ENCODE data around the gene CCDC136. TPM values are rescaled to one million over a fixed set of nuclear protein-coding genes. Genes with fewer than 3 reads are reported as not detected.

Gene CCDC136
- total RNA-seq, 1 donor from 2014 or later: 39.1 TPM

DNA sequence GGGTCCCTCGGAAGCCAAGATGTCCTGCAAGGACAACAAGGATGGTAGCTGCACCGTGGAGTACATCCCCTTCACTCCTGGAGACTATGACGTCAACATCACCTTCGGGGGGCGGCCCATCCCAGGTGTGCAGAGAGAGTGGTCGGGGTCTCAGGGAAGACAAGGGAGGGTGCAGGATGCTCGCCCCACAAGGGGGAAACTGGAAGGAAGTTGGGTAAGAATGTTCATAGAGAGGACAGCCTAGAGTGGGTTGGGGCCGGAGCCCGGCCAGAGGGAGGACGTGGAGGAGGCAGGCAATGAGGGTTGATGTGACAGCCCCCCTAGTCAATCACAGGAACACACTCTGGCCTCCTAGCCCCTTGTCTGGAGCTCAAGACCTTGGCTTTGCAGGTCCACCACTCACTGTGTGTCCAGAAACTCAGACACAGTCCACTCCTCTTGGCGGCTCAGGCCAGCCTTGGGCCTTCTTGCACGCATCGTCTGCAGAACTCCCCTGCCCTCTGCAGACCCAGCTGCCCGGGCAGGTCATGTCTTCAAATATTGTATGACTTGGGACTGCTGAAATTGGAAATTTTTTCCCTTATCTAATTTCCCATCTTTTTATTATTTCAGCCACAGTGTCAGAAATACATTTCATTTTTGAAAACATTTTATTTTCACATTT is 55.1 kb downstream of the CCDC136 start:
- Mint-ChIP-seq H3K27ac (no peak overlapping the region), H3K4me1 (no peaks in the 10 kb centered on the region), H3K27me3 (ENCODE audit: low read depth) (no peaks in the 10 kb centered on the region), H3K36me3 (peaks cover 30% of the 10 kb centered on the region), H3K9me3 (no peaks in the 10 kb centered on the region), H3K4me3 (no peak overlapping the region)
- no peak for DNase-seq (ENCODE audit: low spot score in 2 of 2, unreplicated experiment in 2 of 2)
- TF ChIP-seq, protein P1, sequence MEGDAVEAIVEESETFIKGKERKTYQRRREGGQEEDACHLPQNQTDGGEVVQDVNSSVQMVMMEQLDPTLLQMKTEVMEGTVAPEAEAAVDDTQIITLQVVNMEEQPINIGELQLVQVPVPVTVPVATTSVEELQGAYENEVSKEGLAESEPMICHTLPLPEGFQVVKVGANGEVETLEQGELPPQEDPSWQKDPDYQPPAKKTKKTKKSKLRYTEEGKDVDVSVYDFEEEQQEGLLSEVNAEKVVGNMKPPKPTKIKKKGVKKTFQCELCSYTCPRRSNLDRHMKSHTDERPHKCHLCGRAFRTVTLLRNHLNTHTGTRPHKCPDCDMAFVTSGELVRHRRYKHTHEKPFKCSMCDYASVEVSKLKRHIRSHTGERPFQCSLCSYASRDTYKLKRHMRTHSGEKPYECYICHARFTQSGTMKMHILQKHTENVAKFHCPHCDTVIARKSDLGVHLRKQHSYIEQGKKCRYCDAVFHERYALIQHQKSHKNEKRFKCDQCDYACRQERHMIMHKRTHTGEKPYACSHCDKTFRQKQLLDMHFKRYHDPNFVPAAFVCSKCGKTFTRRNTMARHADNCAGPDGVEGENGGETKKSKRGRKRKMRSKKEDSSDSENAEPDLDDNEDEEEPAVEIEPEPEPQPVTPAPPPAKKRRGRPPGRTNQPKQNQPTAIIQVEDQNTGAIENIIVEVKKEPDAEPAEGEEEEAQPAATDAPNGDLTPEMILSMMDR (IDR thresholded peaks at IDR 0.05; ENCODE audit: unreplicated experiment): no peak

DNA sequence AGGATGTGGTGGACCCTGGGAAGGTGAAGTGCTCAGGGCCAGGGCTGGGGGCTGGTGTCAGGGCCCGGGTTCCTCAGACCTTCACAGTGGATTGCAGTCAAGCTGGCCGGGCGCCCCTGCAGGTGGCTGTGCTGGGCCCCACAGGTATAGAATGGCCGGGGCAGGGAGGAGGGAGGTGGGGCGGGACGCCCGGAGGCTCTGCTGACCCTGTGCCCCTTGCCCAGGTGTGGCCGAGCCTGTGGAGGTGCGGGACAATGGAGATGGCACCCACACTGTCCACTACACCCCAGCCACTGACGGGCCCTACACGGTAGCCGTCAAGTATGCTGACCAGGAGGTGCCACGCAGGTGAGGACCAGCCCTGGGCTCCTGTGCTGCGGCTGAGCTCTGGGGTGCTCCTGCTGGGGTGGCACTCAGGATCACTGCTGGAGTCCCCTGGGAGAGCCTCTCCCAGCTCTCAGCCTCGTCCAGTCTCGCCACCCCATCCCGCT is 56.0 kb downstream of the CCDC136 start:
- Mint-ChIP-seq H3K4me3 (no peak overlapping the region), H3K27me3 (ENCODE audit: low read depth) (no peaks in the 10 kb centered on the region), H3K36me3 (peaks cover 30% of the 10 kb centered on the region), H3K9me3 (no peaks in the 10 kb centered on the region), H3K27ac (no peak overlapping the region), H3K4me1 (no peaks in the 10 kb centered on the region)
- no peak for DNase-seq (ENCODE audit: low spot score in 2 of 2, unreplicated experiment in 2 of 2)
- TF ChIP-seq, protein P1 (IDR thresholded peaks at IDR 0.05; ENCODE audit: unreplicated experiment): no peak

DNA sequence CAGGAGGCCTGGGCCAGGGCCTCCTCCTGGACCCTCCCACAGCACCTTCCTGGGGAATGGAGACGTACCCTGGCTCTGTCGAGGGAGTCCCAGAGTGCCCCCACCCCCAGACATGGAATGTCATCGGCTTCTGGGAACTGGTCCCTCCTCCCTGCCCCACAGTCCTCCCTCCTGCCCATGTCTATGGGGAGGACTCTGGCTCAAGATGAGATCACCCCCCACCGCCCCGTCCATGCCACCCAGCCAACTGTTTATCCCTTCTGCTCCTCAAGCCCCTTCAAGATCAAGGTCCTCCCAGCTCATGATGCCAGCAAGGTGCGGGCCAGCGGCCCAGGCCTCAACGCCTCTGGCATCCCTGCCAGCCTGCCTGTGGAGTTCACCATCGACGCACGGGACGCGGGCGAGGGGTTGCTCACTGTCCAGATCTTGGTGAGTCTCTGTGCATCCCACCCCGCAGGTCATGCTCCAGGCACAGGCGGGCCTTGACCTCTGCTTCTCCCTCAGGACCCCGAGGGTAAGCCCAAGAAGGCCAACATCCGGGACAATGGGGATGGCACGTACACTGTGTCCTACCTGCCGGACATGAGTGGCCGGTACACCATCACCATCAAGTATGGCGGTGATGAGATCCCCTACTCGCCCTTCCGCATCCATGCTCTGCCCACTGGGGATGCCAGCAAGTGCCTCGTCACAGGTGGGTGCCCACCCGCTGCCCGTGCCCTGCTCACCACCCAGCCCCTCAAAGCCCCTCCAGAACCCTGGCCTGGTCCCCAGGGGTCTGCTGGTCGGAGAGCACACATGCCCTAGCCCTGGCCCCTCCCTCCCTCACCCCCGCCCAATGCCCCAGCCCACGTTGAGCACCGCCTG is 56.8 kb downstream of the CCDC136 start:
- no peaks in the 10 kb centered on the region for H3K27me3 Mint-ChIP-seq (ENCODE audit: low read depth)
- no peak overlapping the region for H3K4me3 Mint-ChIP-seq
- no peaks in the 10 kb centered on the region for H3K9me3 Mint-ChIP-seq
- no peak for DNase-seq (ENCODE audit: low spot score in 2 of 2, unreplicated experiment in 2 of 2)
- no peak overlapping the region for H3K27ac Mint-ChIP-seq
- TF ChIP-seq, protein P1 (IDR thresholded peaks at IDR 0.05; ENCODE audit: unreplicated experiment): no peak
- H3K4me1 Mint-ChIP-seq: no peaks in the 10 kb centered on the region
- peaks cover 30% of the 10 kb centered on the region for H3K36me3 Mint-ChIP-seq

DNA sequence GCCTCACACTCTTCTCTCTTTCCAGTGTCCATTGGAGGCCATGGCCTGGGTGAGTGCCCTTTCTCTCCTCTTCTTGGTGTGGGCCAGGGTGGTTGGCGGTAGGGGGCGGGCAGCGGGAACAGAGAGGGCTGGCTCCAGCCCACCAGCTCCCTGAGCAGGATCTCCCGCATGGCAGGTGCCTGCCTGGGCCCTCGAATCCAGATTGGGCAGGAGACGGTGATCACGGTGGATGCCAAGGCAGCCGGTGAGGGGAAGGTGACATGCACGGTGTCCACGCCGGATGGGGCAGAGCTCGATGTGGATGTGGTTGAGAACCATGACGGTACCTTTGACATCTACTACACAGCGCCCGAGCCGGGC is 57.4 kb downstream of the CCDC136 start:
- peaks cover 26% of the 10 kb centered on the region for H3K36me3 Mint-ChIP-seq
- TF ChIP-seq, protein P1 (IDR thresholded peaks at IDR 0.05; ENCODE audit: unreplicated experiment): no peak
- H3K27ac Mint-ChIP-seq: no peak overlapping the region
- H3K9me3 Mint-ChIP-seq: no peaks in the 10 kb centered on the region
- DNase-seq (ENCODE audit: low spot score in 2 of 2, unreplicated experiment in 2 of 2): no peak
- no peak overlapping the region for H3K4me3 Mint-ChIP-seq
- no peaks in the 10 kb centered on the region for H3K4me1 Mint-ChIP-seq
- H3K27me3 Mint-ChIP-seq (ENCODE audit: low read depth): no peaks in the 10 kb centered on the region

DNA sequence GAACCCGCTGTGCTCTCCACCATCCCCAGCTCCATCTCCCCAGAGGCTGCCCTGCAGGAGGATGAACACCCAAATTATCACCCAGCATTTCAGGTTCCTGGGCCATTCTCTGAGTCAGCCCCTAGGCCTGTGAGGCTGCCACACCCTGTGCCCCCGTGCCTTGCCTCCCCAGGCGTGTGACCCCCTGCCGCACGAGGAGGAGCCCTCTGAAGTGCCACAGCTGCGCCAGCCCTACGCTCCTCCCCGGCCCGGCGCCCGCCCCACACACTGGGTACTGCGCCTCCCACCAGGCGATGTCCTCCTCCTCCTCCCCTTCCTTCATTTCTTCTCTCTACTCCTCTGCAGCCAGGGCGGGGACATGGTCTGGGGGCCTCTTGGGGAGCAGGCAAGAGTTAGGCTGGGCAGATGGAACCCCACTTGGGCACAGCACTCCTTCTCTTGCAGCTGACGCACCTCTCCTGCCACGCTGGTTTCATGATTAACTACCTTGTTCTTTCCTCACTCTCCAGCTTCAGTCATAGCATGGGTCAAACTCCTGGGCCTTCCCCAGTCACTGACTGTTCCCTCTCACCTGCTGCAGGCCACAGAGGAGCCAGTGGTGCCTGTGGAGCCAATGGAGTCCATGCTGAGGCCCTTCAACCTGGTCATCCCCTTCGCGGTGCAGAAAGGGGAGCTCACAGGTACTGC is 58.2 kb downstream of the CCDC136 start:
- no peak overlapping the region for H3K27ac Mint-ChIP-seq
- TF ChIP-seq, protein P1 (IDR thresholded peaks at IDR 0.05; ENCODE audit: unreplicated experiment): no peak
- peaks cover 25% of the 10 kb centered on the region for H3K36me3 Mint-ChIP-seq
- no peaks in the 10 kb centered on the region for H3K27me3 Mint-ChIP-seq (ENCODE audit: low read depth)
- no peaks in the 10 kb centered on the region for H3K4me1 Mint-ChIP-seq
- H3K9me3 Mint-ChIP-seq: no peaks in the 10 kb centered on the region
- H3K4me3 Mint-ChIP-seq: no peak overlapping the region
- no peak for DNase-seq (ENCODE audit: low spot score in 2 of 2, unreplicated experiment in 2 of 2)
